Calu3 (cell line): ENCODE measurements around the gene ROBO3. TPM values are rescaled to one million over a fixed set of nuclear protein-coding genes. Genes with fewer than 3 reads are reported as not detected.

Source experiments
- BruUV-seq: library from RNA; stranded (reverse); fragments of 400-500 nt; replicated peaks from 2 replicates; lab custom pipeline; 2021; lab: Mats Ljungman, UMichigan
- CTCF ChIA-PET: fragments of 300-600 bp; sonication (Branson Sonifier 250); formaldehyde crosslinking; loops from one replicate; lab custom pipeline; 2022; ENCODE audit warnings: antibody characterized with exemption; lab: Charles Lee
- DNase-seq: peaks from one replicate; pipeline ENCODE4 v3.0.0; 2022
- H3K27ac Mint-ChIP-seq: one replicate; pipeline ENCODE4 v1.8.0; 2022; ENCODE audit warnings: mixed read lengths; ENCODE audit not compliant: unreplicated experiment
- H3K27me3 Mint-ChIP-seq: one replicate; pipeline ENCODE4 v1.8.0; 2022; ENCODE audit warnings: mixed read lengths; ENCODE audit not compliant: unreplicated experiment
- H3K36me3 Mint-ChIP-seq: one replicate; pipeline ENCODE4 v1.8.0; 2022; ENCODE audit warnings: mild to moderate bottlenecking, moderate library complexity, mixed read lengths; ENCODE audit not compliant: insufficient read depth, unreplicated experiment
- H3K4me1 Mint-ChIP-seq: one replicate; pipeline ENCODE4 v1.8.0; 2022; ENCODE audit warnings: mild to moderate bottlenecking, low read depth, mixed read lengths; ENCODE audit not compliant: unreplicated experiment
- H3K4me3 Mint-ChIP-seq: one replicate; pipeline ENCODE4 v1.8.0; 2022; ENCODE audit warnings: mild to moderate bottlenecking, low read depth, moderate library complexity, mixed read lengths; ENCODE audit not compliant: unreplicated experiment
- H3K9me3 Mint-ChIP-seq: one replicate; pipeline ENCODE4 v1.8.0; 2022; ENCODE audit warnings: low read depth, mixed read lengths; ENCODE audit not compliant: unreplicated experiment
- intact Hi-C: fragments of 100-400 bp; cut with micrococcal nuclease; formaldehyde crosslinking; loops from one replicate; pipeline ENCODE4 v1.10.0; 2022; ENCODE audit not compliant: unreplicated experiment
- total RNA-seq: library from RNA; stranded (reverse); gene quantifications from 2 replicates; pipeline ENCODE4 v1.2.3, GENCODE V29; 2022
- TF ChIP-seq, protein P1 (sequence below): fragments of 200-600 bp; IDR thresholded peaks from one replicate; pipeline ENCODE4 v1.8.0; 2022; ENCODE audit warnings: antibody characterized with exemption; ENCODE audit not compliant: unreplicated experiment

Gene ROBO3
- total RNA-seq, 1 experiment from 2014 or later, result 0.99 TPM

DNA sequence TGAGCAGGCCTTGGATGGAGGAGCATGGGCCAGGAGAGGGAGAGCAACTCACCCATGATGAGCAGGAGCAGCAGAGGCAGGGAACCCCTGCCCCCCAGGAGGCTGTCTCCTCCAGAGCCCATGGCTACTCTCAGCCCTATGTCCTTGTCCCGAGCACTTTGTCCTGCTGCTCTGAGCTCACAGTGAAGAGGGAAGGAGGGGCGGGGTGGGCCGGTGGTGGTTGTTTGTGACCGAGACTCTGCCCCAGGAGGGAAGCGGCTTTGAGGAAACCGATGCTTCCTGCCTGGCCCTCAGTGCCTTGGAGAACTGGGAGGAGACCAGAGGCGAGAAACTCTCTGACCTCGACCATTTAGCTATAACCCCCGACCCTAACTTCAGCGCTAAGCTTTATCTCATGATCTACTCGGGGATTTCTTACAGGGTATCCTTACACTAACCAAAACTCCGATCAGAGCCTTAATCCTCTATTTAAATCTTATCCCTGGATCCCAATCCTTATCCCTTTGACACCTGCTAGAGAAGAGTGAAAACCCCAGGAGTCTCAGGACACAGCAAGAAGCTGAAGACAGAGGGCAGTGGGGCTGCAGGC lies 32.5 kb downstream of the ROBO3 start, which contains the start of gene ROBO4:
Gene ROBO4 (minus strand): TSS at position 192 of the 589 bp plus-strand sequence. CDS start 70 bp downstream, at position 122.
- TF ChIP-seq, protein P1, sequence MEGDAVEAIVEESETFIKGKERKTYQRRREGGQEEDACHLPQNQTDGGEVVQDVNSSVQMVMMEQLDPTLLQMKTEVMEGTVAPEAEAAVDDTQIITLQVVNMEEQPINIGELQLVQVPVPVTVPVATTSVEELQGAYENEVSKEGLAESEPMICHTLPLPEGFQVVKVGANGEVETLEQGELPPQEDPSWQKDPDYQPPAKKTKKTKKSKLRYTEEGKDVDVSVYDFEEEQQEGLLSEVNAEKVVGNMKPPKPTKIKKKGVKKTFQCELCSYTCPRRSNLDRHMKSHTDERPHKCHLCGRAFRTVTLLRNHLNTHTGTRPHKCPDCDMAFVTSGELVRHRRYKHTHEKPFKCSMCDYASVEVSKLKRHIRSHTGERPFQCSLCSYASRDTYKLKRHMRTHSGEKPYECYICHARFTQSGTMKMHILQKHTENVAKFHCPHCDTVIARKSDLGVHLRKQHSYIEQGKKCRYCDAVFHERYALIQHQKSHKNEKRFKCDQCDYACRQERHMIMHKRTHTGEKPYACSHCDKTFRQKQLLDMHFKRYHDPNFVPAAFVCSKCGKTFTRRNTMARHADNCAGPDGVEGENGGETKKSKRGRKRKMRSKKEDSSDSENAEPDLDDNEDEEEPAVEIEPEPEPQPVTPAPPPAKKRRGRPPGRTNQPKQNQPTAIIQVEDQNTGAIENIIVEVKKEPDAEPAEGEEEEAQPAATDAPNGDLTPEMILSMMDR, result no peak
- Mint-ChIP-seq H3K36me3 (no peaks in the 10 kb centered on the region), H3K9me3 (no peaks in the 10 kb centered on the region), H3K4me1 (no peaks in the 10 kb centered on the region), H3K27ac (no peak within 1 kb of the TSS), H3K27me3 (peaks cover 87% of the 10 kb centered on the region), H3K4me3 (no peak within 1 kb of the TSS)
- intact Hi-C loops, result no loop called here
- CTCF ChIA-PET, result no interaction called here
- no TSS peak for BruUV-seq
- no peak for DNase-seq

DNA sequence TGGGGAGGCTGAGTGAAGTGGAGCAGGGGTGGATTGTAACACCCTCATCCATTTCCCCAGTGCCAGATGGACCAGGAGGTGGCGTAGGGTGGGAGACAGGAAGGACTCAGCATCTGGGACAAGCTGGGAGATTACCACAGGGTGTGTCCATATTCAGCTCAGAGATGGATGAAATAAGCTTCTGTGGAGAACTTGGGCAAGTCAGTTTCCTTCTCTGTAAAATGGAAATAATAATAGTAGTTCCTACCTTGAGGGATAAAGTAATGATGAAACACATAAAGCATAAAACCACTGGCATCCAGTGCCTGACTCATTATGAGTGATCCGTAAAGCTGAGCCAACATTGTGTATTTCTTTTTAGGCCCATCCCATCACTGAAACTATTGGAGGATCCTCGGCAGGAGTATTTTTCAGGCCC lies 33.0 kb downstream of the ROBO3 start:
- no TSS peak for BruUV-seq
- Mint-ChIP-seq H3K4me3 (no peak overlapping the region), H3K27me3 (peaks cover 87% of the 10 kb centered on the region), H3K9me3 (no peaks in the 10 kb centered on the region), H3K27ac (no peak overlapping the region), H3K36me3 (no peaks in the 10 kb centered on the region), H3K4me1 (no peaks in the 10 kb centered on the region)
- no peak for DNase-seq
- intact Hi-C loops, result no loop called here
- TF ChIP-seq, protein P1, result no peak
- CTCF ChIA-PET, result interaction anchor here (0.5 kb wide), 1 partner anchor 226 kb away, joined by 5 read pairs; no protein-coding TSS in a partner anchor

DNA sequence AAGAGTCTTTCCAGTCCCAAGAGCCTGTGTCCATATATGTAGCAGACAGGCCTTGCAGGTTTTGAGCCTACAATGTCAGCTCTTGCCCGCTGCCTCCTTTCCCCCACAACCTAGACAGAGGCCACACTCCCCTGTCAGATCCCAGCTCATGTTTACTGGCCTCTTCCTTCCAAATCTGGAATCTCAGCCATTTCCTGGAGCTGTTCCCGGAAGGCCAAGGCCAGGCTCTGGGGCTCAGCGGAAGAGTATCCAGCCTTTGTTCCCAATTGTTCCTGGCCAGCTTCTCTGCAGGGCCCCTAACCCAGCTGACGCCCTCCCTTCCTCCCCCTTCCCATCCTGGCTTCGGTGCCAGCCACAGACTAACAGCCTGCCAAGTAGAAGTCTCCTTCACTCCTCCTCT lies 33.5 kb downstream of the ROBO3 start:
- TF ChIP-seq, protein P1, result no peak
- CTCF ChIA-PET, result interaction anchor here (0.5 kb wide), 1 partner anchor 226 kb away, joined by 5 read pairs; no protein-coding TSS in a partner anchor
- H3K4me1 Mint-ChIP-seq, result no peaks in the 10 kb centered on the region
- no peaks in the 10 kb centered on the region for H3K9me3 Mint-ChIP-seq
- H3K4me3 Mint-ChIP-seq, result no peak overlapping the region
- no peak overlapping the region for H3K27ac Mint-ChIP-seq
- BruUV-seq, result no TSS peak
- no peaks in the 10 kb centered on the region for H3K36me3 Mint-ChIP-seq
- H3K27me3 Mint-ChIP-seq, result peaks cover 87% of the 10 kb centered on the region
- no peak for DNase-seq
- intact Hi-C loops, result no loop called here

DNA sequence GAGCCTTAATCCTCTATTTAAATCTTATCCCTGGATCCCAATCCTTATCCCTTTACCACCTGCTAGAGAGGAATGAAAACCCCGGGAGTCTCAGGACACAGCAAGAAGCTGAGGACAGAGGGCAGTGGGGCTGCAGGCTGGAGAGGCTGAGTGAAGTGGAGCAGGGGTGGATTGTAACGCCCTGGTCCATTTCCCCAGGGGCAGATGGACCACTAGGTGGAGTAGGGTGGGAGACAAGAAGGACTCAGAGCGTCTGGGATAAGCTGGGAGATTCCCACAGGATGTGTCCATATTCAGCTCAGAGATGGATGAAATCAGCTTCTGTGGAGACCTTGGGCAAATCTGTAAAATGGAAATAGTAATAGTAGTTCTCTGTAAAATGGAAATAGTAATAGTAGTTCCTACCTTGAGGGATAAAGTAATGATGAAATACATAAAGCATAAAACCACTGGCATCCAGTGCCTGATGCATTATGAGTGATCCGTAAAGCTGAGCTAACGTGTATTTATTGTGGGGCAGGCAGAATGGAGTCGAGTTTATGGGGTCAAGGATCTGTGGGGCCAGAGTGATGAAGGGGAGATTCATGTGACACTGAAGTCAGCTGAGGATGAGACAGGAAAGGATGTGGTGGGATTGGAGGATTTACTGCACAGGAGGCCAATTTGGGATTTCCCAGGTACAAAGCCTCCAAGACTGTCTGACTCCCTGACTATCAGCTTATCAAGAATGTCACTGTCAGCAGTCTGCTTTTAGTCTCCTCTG lies 34.3 kb downstream of the ROBO3 start:
- no peak overlapping the region for H3K4me3 Mint-ChIP-seq
- BruUV-seq, result no TSS peak
- DNase-seq, result no peak
- H3K27ac Mint-ChIP-seq, result no peak overlapping the region
- intact Hi-C loops, result no loop called here
- TF ChIP-seq, protein P1, result no peak
- H3K27me3 Mint-ChIP-seq, result peaks cover 81% of the 10 kb centered on the region
- CTCF ChIA-PET, result no interaction called here
- no peaks in the 10 kb centered on the region for H3K4me1 Mint-ChIP-seq
- no peaks in the 10 kb centered on the region for H3K36me3 Mint-ChIP-seq
- no peaks in the 10 kb centered on the region for H3K9me3 Mint-ChIP-seq
